ENCODE measurements around the gene NAT8L. TPM values are rescaled to one million over a fixed set of nuclear protein-coding genes. Genes with fewer than 3 reads are reported as not detected.

The NAT8L gene
- total RNA-seq, 2 experiments from 2014 or later, result not detected

DNA sequence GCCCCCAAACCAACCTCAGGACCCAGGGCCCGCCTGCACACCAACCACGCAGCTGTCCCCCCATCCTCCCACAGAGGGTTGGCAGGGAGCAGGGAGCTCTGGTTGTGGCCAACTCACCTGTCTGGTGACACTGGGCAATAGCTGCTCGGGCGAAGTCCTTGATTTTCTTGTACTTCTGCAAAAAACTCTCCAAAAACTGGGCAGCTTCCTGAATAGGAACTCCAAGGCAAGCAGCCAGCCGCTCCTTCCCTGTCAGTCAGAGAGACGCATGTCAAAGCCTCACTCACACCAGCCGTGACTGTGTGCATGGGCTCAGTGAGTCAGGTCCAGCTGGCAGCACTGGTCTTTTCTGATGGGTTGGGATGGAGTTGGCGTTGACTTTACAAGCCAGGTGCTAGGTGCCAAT lies 26.4 kb downstream of the NAT8L start:
- Histone ChIP-seq H4K20me1 (ENCODE audit: insufficient read depth, low read length) (no peaks in the 10 kb centered on the region), H3K36me3 (ENCODE audit: insufficient read depth, low read length) (no peaks in the 10 kb centered on the region), H3K9me2 (ENCODE audit: insufficient read depth, low read length) (no peaks in the 10 kb centered on the region), H3K4me3 (ENCODE audit: low read depth, low read length, poor library complexity, severe bottlenecking) (no peak overlapping the region), H3K4me2 (ENCODE audit: low read length) (no peak overlapping the region), H3K4me1 (ENCODE audit: insufficient read depth, low read length, poor library complexity, severe bottlenecking) (no peaks in the 10 kb centered on the region), H3K9me3 (ENCODE audit: low read length) (no peaks in the 10 kb centered on the region), H2AFZ (ENCODE audit: low read length) (no peak overlapping the region), H3K27ac (ENCODE audit: low read depth, low read length, poor library complexity, severe bottlenecking) (no peak overlapping the region), H3K79me2 (ENCODE audit: insufficient read depth, low read depth, low read length) (no peaks in the 10 kb centered on the region)
- ChIA-PET CTCF (ENCODE audit: unreplicated experiment) (no interaction called here), POLR2A (no interaction called here)
- BruUV-seq (replicated peaks), result no TSS peak
- TF ChIP-seq EZH2phosphoT487 (IDR thresholded peaks at IDR 0.05; ENCODE audit: borderline replicate concordance, low read depth, low read length), result no peak
- TF ChIP-seq, protein P1, sequence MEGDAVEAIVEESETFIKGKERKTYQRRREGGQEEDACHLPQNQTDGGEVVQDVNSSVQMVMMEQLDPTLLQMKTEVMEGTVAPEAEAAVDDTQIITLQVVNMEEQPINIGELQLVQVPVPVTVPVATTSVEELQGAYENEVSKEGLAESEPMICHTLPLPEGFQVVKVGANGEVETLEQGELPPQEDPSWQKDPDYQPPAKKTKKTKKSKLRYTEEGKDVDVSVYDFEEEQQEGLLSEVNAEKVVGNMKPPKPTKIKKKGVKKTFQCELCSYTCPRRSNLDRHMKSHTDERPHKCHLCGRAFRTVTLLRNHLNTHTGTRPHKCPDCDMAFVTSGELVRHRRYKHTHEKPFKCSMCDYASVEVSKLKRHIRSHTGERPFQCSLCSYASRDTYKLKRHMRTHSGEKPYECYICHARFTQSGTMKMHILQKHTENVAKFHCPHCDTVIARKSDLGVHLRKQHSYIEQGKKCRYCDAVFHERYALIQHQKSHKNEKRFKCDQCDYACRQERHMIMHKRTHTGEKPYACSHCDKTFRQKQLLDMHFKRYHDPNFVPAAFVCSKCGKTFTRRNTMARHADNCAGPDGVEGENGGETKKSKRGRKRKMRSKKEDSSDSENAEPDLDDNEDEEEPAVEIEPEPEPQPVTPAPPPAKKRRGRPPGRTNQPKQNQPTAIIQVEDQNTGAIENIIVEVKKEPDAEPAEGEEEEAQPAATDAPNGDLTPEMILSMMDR (conservative IDR thresholded peaks at IDR 0.05; ENCODE audit: low read length), result no peak
- no peak for DNase-seq (ENCODE audit: low spot score)
- intact Hi-C loops (cut with micrococcal nuclease; ENCODE audit: unreplicated experiment), result no loop called here

DNA sequence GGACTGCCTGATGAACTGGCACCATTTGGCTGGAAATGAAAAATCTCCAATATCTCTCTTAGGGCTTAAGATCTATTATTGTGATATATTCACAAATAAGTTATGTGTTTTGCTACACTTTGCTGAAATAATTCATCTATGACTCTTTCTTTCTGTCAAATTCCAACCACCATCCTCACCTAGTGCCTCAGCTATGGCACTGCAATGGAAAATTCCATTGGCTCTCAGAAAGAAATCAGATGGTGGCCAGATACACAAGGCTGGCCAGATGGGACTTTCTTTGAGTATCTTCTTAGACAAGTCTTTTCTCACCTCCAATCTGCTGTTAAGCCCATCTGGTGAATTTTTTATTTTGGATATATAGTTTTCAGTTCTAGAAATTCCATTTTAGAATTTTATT lies 28.0 kb downstream of the NAT8L start:
- no peak overlapping the region for H2AFZ ChIP-seq (ENCODE audit: low read length)
- BruUV-seq (replicated peaks), result no TSS peak
- no peak for DNase-seq (ENCODE audit: low spot score)
- TF ChIP-seq EZH2phosphoT487 (IDR thresholded peaks at IDR 0.05; ENCODE audit: borderline replicate concordance, low read depth, low read length), result no peak
- TF ChIP-seq, protein P1 (conservative IDR thresholded peaks at IDR 0.05; ENCODE audit: low read length), result no peak
- no peak overlapping the region for H3K4me2 ChIP-seq (ENCODE audit: low read length)
- CTCF ChIA-PET (ENCODE audit: unreplicated experiment), result interaction anchor here (0.5 kb wide), 1 partner anchor 738 kb away, joined by 3 read pairs; no protein-coding TSS in a partner anchor
- no peak overlapping the region for H3K4me3 ChIP-seq (ENCODE audit: low read depth, low read length, poor library complexity, severe bottlenecking)
- no peaks in the 10 kb centered on the region for H3K4me1 ChIP-seq (ENCODE audit: insufficient read depth, low read length, poor library complexity, severe bottlenecking)
- H3K27ac ChIP-seq (ENCODE audit: low read depth, low read length, poor library complexity, severe bottlenecking), result no peak overlapping the region
- H3K9me2 ChIP-seq (ENCODE audit: insufficient read depth, low read length), result no peaks in the 10 kb centered on the region
- POLR2A ChIA-PET, result no interaction called here
- intact Hi-C loops (cut with micrococcal nuclease; ENCODE audit: unreplicated experiment), result no loop called here
- no peaks in the 10 kb centered on the region for H4K20me1 ChIP-seq (ENCODE audit: insufficient read depth, low read length)
- H3K79me2 ChIP-seq (ENCODE audit: insufficient read depth, low read depth, low read length), result no peaks in the 10 kb centered on the region
- H3K9me3 ChIP-seq (ENCODE audit: low read length), result no peaks in the 10 kb centered on the region
- H3K36me3 ChIP-seq (ENCODE audit: insufficient read depth, low read length), result no peaks in the 10 kb centered on the region

- no peaks in the 10 kb centered on the region for H3K9me3 ChIP-seq (ENCODE audit: low read length)
- ChIA-PET POLR2A (no interaction called here), CTCF (ENCODE audit: unreplicated experiment) (no interaction called here)
- H3K79me2 ChIP-seq (ENCODE audit: insufficient read depth, low read depth, low read length), result no peaks in the 10 kb centered on the region
- H3K27ac ChIP-seq (ENCODE audit: low read depth, low read length, poor library complexity, severe bottlenecking), result no peak overlapping the region
- H4K20me1 ChIP-seq (ENCODE audit: insufficient read depth, low read length), result no peaks in the 10 kb centered on the region
- intact Hi-C loops (cut with micrococcal nuclease; ENCODE audit: unreplicated experiment), result no loop called here
- no TSS peak for BruUV-seq (replicated peaks)
- no peaks in the 10 kb centered on the region for H3K9me2 ChIP-seq (ENCODE audit: insufficient read depth, low read length)
- H2AFZ ChIP-seq (ENCODE audit: low read length), result no peak overlapping the region
- H3K36me3 ChIP-seq (ENCODE audit: insufficient read depth, low read length), result no peaks in the 10 kb centered on the region
- no peak for DNase-seq (ENCODE audit: low spot score)
- no peaks in the 10 kb centered on the region for H3K4me1 ChIP-seq (ENCODE audit: insufficient read depth, low read length, poor library complexity, severe bottlenecking)
- TF ChIP-seq EZH2phosphoT487 (IDR thresholded peaks at IDR 0.05; ENCODE audit: borderline replicate concordance, low read depth, low read length), result no peak
- TF ChIP-seq, protein P1 (conservative IDR thresholded peaks at IDR 0.05; ENCODE audit: low read length), result no peak
- no peak overlapping the region for H3K4me2 ChIP-seq (ENCODE audit: low read length)
- no peak overlapping the region for H3K4me3 ChIP-seq (ENCODE audit: low read depth, low read length, poor library complexity, severe bottlenecking)
These were observed 30.1 kb downstream of the NAT8L start for GRCh38 chr4:2089222-2089621.
